Neural cell (in vitro differentiated cells): Measurements from ENCODE around the gene FGF14.

Source experiments
- POLR2AphosphoS5 ChIP-seq: IDR thresholded peaks from 2 replicates; pipeline ENCODE4 v1.6.1; 2012
- TF ChIP-seq, protein P1 (sequence below): fragments of 450-650 bp; IDR thresholded peaks from 2 replicates; pipeline ENCODE4 v1.5.1; 2014; ENCODE audit warnings: antibody characterized with exemption, mild to moderate bottlenecking, moderate library complexity; ENCODE audit not compliant: poor library complexity, severe bottlenecking

DNA sequence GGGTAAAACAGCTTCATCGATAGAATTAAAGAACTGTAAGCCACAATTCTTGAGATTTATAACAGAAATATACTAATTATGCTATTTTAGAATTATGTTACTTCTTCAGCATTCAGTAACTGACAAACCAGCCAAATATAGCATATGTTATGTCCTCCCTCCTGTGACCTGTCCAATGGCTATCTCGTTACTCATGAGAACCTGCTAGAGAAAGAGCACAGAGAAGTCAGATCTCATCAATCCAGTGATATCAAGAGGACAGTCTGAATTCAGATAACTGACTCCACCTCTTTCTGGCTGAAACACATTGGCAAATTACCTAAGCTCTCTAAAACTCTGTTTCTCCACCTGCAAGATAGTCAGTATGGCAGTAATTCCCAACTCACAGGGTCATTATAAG lies 170.4 kb downstream of the FGF14 start:
- TF ChIP-seq, protein P1, sequence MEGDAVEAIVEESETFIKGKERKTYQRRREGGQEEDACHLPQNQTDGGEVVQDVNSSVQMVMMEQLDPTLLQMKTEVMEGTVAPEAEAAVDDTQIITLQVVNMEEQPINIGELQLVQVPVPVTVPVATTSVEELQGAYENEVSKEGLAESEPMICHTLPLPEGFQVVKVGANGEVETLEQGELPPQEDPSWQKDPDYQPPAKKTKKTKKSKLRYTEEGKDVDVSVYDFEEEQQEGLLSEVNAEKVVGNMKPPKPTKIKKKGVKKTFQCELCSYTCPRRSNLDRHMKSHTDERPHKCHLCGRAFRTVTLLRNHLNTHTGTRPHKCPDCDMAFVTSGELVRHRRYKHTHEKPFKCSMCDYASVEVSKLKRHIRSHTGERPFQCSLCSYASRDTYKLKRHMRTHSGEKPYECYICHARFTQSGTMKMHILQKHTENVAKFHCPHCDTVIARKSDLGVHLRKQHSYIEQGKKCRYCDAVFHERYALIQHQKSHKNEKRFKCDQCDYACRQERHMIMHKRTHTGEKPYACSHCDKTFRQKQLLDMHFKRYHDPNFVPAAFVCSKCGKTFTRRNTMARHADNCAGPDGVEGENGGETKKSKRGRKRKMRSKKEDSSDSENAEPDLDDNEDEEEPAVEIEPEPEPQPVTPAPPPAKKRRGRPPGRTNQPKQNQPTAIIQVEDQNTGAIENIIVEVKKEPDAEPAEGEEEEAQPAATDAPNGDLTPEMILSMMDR = no peak
- TF ChIP-seq POLR2AphosphoS5 = no peak
